Activated T-helper 1 cell treated with anti-CD3 and anti-CD28 coated beads, Interleukin-12 subunit alpha, Interleukin-12 subunit beta, Interleukin-2, Interleukin-4 antibody, amounts not matched to agents 30 ng/mL and 10 ng/mL and 1 ng/mL, durations not matched to agents 14 hours and 24 hours and 36 hours (primary cell): ENCODE results near the gene OR6B2. TPM values are rescaled to one million over a fixed set of nuclear protein-coding genes. Genes with fewer than 3 reads are reported as not detected.

Source experiments
- DNase-seq: peaks from one replicate; pipeline ENCODE4 v3.0.0; 2021; ENCODE audit warnings: low spot score
- H3K27ac Mint-ChIP-seq: one replicate; pipeline ENCODE4 v1.8.0; 2021; ENCODE audit warnings: mild to moderate bottlenecking, mixed read lengths
- H3K27me3 Mint-ChIP-seq: one replicate; pipeline ENCODE4 v1.8.0; 2022; ENCODE audit warnings: mild to moderate bottlenecking, moderate library complexity, mixed read lengths; ENCODE audit not compliant: insufficient read depth
- H3K36me3 Mint-ChIP-seq: one replicate; pipeline ENCODE4 v1.8.0; 2021; ENCODE audit warnings: low read depth, mixed read lengths
- H3K4me1 Mint-ChIP-seq: one replicate; pipeline ENCODE4 v1.8.0; 2021; ENCODE audit warnings: low read depth, mixed read lengths
- H3K4me3 Mint-ChIP-seq: one replicate; pipeline ENCODE4 v1.8.0; 2021; ENCODE audit warnings: mild to moderate bottlenecking, moderate library complexity, mixed read lengths
- H3K9me3 Mint-ChIP-seq: one replicate; pipeline ENCODE4 v1.8.0; 2021; ENCODE audit warnings: mixed read lengths
- intact Hi-C: fragments of 100-400 bp; cut with micrococcal nuclease; formaldehyde crosslinking; loops from one replicate; pipeline ENCODE4 v1.15.1; 2024
- total RNA-seq: library from RNA; stranded (reverse); gene quantifications from 2 replicates; pipeline ENCODE4 v1.2.3, GENCODE V29; 2022

OR6B2 gene
- total RNA-seq, 1 donor from 2014 or later: not detected

DNA sequence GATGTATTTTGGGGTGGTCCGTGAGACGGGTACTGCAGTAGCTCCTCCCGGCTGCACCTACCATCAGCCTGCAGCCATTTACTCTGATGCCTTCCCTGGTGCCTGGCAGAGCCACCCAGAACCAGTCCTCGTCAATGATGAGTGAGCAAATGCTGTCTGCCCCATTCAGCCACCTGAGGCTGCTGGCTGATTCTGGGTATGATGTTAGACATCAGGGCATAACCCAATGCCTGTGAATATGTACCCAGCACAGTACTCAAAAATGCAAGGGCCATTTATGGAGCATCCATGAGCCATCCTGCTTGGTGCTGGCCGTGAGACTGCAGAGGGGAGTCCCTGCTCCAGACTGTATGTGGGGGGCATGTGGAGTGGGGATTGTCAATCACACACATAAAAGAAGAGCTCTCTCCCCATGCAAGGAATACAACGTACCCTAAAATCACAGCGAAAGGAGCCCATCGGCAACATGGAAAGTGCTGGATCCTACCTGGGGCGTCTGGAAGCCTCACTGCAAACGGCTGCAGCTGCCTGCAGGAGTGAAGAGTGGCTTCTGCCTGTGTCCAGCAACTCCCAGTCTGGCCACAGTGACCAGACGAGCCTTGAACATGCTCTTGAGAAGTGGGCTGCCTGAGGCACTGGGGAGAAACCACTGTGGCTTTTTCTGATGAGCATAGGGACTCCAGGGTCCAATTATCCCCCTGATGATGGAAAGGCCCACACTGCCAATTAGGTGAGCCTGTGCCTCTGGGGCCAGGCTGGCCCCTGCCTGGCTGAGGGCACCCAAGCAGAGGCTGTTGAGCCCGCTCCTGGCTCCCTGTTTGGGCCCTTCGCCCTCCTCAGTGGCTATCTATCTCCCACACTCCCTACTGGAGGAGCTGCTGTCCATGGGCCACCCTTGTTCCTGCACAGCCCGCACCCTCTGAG, 2.4 kb upstream of the OR6B2 start:
- no peak overlapping the region for H3K27ac Mint-ChIP-seq
- no peaks in the 10 kb centered on the region for H3K4me1 Mint-ChIP-seq
- no peaks in the 10 kb centered on the region for H3K9me3 Mint-ChIP-seq
- intact Hi-C loops: no loop called here
- H3K4me3 Mint-ChIP-seq: no peak overlapping the region
- H3K27me3 Mint-ChIP-seq: peaks cover 32% of the 10 kb centered on the region
- no peaks in the 10 kb centered on the region for H3K36me3 Mint-ChIP-seq
- no peak for DNase-seq

DNA sequence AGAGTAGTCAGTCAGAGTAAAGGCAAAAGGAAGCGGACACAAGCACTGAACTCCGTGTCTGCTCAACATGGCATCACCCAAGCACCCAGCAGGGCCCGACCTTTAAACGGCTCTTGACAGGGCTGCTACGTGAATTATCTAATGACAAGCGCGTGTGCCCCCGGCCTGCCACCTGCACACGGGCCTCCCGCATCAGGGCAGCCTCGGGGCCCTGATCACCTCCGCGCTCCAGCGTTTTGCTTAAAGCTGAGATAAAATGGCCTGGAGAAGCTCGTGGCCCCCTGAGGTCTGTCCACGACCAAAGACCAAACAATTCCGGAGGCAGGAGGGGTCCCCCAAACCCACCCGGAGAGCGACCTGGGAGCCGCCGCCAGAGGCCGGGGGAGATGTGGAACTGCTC, 5.5 kb downstream of the OR6B2 start:
- H3K9me3 Mint-ChIP-seq: no peaks in the 10 kb centered on the region
- DNase-seq: peak; percentile 15
- H3K4me3 Mint-ChIP-seq: peak overlapping the region; percentile 97
- peaks cover 21% of the 10 kb centered on the region for H3K4me1 Mint-ChIP-seq
- peak overlapping the region; percentile 96 for H3K27ac Mint-ChIP-seq
- H3K36me3 Mint-ChIP-seq: peaks cover 12% of the 10 kb centered on the region
- intact Hi-C loops: loop anchor here (1.0 to 10.0 kb wide), 4 partner anchors 100 to 540 kb away; partner anchors contain the start of genes COPS9, DUSP28, GPC1 and RNPEPL1
- peaks cover 3% of the 10 kb centered on the region for H3K27me3 Mint-ChIP-seq

DNA sequence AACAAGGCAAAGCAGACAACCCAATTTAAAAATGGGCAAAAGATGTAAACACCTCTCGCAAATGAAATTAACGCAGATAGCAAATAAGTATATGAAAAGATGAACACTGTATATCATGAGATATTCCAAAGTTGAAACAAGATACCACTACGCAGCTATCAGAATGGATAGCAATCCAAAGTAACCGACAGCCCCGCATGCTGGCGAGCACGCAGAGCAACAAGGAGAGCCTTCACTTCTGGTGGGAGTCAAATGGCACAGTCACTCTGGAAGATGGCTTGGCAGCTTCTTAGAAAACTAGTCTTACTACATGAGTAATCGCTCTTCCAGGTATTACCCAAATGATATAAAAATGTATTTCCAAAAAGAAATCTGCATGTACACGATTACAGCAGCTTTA, 6.4 kb downstream of the OR6B2 start:
- intact Hi-C loops: loop anchor here (10.0 kb wide), 3 partner anchors 99 to 541 kb away; partner anchors contain the start of genes DUSP28, GPC1 and RNPEPL1
- peaks cover 16% of the 10 kb centered on the region for H3K36me3 Mint-ChIP-seq
- peak overlapping the region; percentile 97 for H3K4me3 Mint-ChIP-seq
- H3K9me3 Mint-ChIP-seq: no peaks in the 10 kb centered on the region
- no peak for DNase-seq
- no peaks in the 10 kb centered on the region for H3K27me3 Mint-ChIP-seq
- H3K4me1 Mint-ChIP-seq: peaks cover 21% of the 10 kb centered on the region
- peak overlapping the region; percentile 18 for H3K27ac Mint-ChIP-seq

DNA sequence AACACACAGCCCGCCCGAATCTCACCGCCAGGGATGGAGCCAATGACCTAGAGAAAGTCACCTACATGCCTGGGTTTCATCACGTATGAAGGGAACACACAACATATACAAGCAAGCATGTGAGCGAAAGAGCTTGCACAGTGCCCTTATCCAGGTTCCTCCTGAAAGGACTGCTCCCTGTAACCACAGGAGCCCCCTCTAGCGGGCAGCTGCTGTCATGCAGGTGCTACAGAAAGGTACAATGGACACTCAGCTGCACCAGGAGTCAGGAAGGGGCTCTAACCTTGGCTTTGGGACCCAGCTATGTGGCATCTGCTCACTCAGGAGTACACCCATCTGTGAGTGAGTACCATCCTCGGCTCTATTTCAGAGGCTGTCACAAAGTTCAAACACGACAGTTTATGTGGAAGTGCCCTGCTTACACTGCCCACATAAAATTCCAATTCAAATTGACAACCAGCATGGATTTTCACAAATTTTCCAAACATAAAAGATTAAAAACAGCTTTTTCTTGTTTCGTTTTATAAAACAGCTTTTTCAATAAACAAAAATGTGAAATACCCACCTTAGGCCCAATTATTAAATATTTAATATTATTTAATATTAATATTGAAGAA, 8.6 kb downstream of the OR6B2 start:
- Mint-ChIP-seq H3K4me3 (no peak overlapping the region), H3K9me3 (no peaks in the 10 kb centered on the region), H3K4me1 (peaks cover 21% of the 10 kb centered on the region), H3K27ac (no peak overlapping the region), H3K27me3 (no peaks in the 10 kb centered on the region), H3K36me3 (peaks cover 34% of the 10 kb centered on the region)
- DNase-seq: peak; percentile 48
- intact Hi-C loops: loop anchor here (10.0 kb wide), 3 partner anchors 97 to 543 kb away; partner anchors contain the start of genes DUSP28, GPC1 and RNPEPL1

DNA sequence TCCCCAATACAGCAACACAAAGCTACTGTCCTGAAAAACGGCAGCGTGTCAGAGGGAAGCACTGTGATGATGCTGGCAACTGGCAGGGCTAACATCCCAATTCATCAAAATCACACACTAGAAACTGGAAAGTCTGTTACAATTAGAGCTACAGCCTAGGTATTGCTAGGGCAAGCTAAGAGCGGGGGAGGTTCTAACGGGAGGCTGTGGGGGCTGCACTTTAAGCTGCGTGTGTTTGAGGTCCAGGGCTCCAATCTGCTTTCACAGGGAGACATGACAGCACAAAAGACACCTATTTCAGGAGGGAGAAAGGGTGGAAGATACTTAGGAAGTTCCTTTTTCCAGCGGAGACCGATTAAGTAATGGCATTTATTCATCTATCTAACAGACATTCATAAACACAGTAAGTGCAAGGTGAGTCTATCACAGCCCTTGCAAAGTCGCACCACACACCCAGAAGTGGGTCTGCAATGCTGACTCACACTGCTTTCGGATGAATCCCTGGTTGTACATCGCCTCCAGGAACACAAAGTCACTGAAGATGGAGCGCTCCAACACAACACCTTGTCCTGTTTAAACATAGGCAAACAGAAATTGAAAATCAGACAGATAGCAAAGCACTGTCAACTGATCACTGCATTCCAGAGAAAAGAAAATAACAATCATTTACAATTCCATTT, 12.0 kb downstream of the OR6B2 start:
- Mint-ChIP-seq H3K4me3 (no peak overlapping the region), H3K4me1 (peaks cover 7% of the 10 kb centered on the region), H3K36me3 (peaks cover 51% of the 10 kb centered on the region), H3K9me3 (no peaks in the 10 kb centered on the region), H3K27ac (no peak overlapping the region), H3K27me3 (no peaks in the 10 kb centered on the region)
- intact Hi-C loops: no loop called here
- DNase-seq: no peak

DNA sequence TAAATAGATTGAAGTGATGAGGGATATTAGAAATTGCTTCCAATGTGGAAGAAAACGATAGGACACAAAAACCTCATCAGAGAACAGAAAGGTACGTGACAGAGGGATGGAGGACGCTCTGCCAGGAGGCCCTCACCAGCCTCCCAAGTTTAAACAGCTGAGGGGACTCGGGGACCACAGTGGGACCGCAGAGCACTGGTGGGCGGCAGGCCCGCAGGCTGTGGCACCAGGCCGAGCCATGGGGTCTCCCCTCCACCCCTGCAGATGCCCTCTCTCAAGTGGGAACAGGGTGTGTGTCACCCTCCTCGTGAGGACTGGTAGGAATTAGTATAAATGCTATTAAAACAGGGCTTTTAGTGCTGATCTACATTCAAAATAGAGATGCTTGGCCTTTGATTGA, 15.9 kb downstream of the OR6B2 start:
- Mint-ChIP-seq H3K36me3 (peaks cover 56% of the 10 kb centered on the region), H3K4me1 (no peaks in the 10 kb centered on the region), H3K9me3 (no peaks in the 10 kb centered on the region), H3K4me3 (no peak overlapping the region), H3K27ac (no peak overlapping the region), H3K27me3 (no peaks in the 10 kb centered on the region)
- no peak for DNase-seq
- intact Hi-C loops: no loop called here

DNA sequence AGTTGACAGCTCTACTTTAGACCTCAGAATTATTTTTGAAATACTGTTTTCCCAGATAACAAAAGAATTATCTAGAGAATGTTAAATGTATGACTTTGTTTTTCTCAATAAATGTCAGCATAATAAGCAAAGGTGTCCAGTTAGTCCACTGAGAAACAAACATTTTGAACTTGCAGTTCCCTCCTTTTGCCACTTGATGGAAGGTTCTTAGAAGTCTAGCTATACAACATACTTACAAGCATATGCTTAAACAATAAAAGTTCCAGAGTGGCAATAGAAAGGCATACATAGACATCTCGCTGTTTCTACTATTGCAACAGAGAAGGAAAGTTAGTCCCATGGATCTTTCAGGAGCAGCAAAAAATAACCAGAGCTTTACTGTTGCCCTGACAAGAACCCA, 16.9 kb downstream of the OR6B2 start:
- no peaks in the 10 kb centered on the region for H3K27me3 Mint-ChIP-seq
- no peaks in the 10 kb centered on the region for H3K9me3 Mint-ChIP-seq
- H3K4me3 Mint-ChIP-seq: no peak overlapping the region
- H3K27ac Mint-ChIP-seq: no peak overlapping the region
- DNase-seq: no peak
- no peaks in the 10 kb centered on the region for H3K4me1 Mint-ChIP-seq
- intact Hi-C loops: no loop called here
- H3K36me3 Mint-ChIP-seq: peaks cover 55% of the 10 kb centered on the region

DNA sequence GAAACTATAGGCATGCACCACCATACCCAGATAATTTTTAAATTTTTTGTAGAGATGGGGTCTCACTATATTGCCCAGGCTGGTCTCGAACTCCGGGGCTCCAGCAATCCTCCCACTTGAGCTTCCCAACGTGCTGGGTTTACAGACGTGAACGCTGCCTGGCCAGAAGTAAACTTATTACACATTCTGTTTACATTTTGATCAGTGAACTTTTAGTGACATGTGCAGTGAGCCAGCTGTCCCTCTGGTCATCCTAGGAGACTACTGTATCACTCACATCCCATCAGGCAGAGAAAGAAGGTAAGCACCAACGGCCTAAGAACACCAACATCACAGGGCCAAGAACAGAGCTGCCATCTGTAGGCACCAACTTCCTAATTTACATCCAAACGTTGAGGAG, 27.2 kb downstream of the OR6B2 start:
- DNase-seq: no peak
- Mint-ChIP-seq H3K4me3 (no peak overlapping the region), H3K27me3 (no peaks in the 10 kb centered on the region), H3K27ac (no peak overlapping the region), H3K36me3 (peaks cover 36% of the 10 kb centered on the region), H3K4me1 (no peaks in the 10 kb centered on the region), H3K9me3 (no peaks in the 10 kb centered on the region)
- intact Hi-C loops: no loop called here

DNA sequence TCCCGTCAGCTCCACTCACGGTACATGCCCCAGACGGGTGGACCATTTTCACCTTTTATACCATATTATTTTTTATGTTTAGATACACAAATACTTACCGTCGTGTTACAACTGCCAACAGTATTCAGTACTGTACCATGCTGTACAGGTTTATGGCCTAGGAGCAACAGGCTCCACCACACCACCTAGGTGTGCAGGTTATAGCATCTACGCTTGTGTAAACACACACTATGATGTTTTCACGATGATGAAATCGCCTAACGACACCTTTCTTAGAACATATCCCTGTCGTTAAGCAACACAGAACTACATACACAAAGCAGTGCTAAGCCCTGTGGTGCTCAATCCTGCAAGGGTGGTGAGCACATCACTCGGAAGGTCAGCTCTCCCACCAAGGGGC, 29.6 kb downstream of the OR6B2 start:
- H3K27ac Mint-ChIP-seq: no peak overlapping the region
- peaks cover 30% of the 10 kb centered on the region for H3K36me3 Mint-ChIP-seq
- no peak overlapping the region for H3K4me3 Mint-ChIP-seq
- DNase-seq: no peak
- H3K27me3 Mint-ChIP-seq: no peaks in the 10 kb centered on the region
- H3K4me1 Mint-ChIP-seq: no peaks in the 10 kb centered on the region
- intact Hi-C loops: no loop called here
- no peaks in the 10 kb centered on the region for H3K9me3 Mint-ChIP-seq

DNA sequence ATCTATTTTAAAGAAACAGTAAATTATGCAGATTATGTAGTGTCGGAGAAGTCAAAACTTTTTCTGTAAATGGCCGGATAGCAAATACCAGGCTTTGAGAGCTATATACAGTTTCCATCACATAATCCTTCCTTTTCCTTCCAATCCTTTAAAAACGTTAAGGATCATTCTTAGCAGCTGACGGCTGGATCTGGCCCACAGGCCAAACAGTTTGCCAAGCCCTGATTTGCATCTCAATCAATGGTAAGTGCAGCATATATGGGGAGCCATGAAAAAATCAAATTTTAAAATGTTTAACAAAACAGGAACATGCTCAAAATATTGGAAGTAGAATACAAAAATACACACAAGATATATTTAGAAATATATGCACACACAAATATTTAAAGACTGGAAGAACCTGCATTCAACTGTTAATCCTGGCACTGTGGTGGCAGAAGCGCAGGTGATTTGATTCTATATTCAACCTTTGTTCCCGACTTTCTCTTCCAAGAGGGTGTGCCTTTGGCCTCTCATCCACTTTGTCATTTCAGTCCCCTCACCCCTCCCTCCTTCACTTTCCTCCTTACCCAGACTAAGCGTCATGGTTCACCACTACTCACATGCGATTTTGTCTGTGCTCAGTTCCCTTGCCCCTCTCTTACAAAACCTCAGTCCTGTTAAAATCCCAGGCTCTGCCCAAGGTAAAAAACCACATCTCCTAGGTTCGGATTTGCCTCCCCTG, 32.4 kb downstream of the OR6B2 start:
- H3K4me1 Mint-ChIP-seq: no peaks in the 10 kb centered on the region
- H3K27me3 Mint-ChIP-seq: no peaks in the 10 kb centered on the region
- no peak overlapping the region for H3K4me3 Mint-ChIP-seq
- DNase-seq: no peak
- no peaks in the 10 kb centered on the region for H3K9me3 Mint-ChIP-seq
- peaks cover 16% of the 10 kb centered on the region for H3K36me3 Mint-ChIP-seq
- no peak overlapping the region for H3K27ac Mint-ChIP-seq
- intact Hi-C loops: no loop called here

DNA sequence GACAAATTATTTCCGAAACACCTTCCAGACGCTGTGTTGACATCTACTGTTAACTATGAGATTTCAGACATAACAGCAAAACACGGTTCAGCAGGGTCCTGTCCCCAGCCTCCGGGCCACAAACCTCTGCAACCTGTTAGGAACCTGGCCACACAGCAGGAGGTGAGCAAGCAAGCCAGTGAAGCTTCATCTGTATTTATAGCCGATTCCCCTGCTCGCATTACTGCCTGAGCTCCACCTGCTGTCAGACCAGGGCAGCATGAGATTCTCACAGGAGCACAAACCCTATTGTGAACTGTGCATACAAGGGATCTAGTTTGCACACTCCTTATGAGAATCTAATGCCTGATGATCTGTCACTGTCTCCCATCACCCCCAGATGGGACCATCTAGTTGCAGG, 36.1 kb downstream of the OR6B2 start:
- H3K4me3 Mint-ChIP-seq: no peak overlapping the region
- no peak for DNase-seq
- H3K27me3 Mint-ChIP-seq: no peaks in the 10 kb centered on the region
- no peaks in the 10 kb centered on the region for H3K9me3 Mint-ChIP-seq
- no peaks in the 10 kb centered on the region for H3K4me1 Mint-ChIP-seq
- H3K36me3 Mint-ChIP-seq: peaks cover 20% of the 10 kb centered on the region
- H3K27ac Mint-ChIP-seq: no peak overlapping the region
- intact Hi-C loops: no loop called here

DNA sequence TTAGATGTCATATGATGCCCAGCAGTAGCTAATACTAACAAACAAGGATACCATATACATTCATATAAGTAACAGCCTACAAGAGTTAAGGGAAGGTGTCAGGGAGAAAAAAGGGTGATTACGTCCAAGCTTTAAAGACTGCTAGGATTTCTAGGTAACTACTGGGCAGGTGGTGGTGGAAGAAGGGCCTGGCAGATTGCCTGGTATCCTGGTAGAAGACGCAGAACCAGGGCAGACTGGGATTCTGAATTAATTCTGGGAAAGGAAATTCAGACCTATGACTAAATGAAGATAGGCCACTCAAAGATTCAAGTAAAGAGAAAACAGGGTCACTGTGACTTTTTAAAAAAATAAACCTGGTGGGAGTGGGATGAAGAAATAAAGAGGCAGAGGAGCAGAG, 36.9 kb downstream of the OR6B2 start:
- H3K36me3 Mint-ChIP-seq: peaks cover 23% of the 10 kb centered on the region
- no peak for DNase-seq
- H3K4me3 Mint-ChIP-seq: no peak overlapping the region
- H3K9me3 Mint-ChIP-seq: no peaks in the 10 kb centered on the region
- H3K27me3 Mint-ChIP-seq: no peaks in the 10 kb centered on the region
- no peaks in the 10 kb centered on the region for H3K4me1 Mint-ChIP-seq
- intact Hi-C loops: no loop called here
- H3K27ac Mint-ChIP-seq: no peak overlapping the region
